GM15510 (cell line): Measurements from ENCODE around the gene HOXA3.

Experiments used
- POLR2A ChIP-seq: IDR thresholded peaks from 3 replicates; pipeline ENCODE4 v1.6.1; 2011; ENCODE audit warnings: borderline replicate concordance; ENCODE audit not compliant: insufficient read length; ENCODE audit errors: extremely low read depth

The HOXA3 gene

GRCh38 chr7:27071622-27072390 lies 80.6 kb downstream of the HOXA3 start:
- no peak for TF ChIP-seq POLR2A

DNA sequence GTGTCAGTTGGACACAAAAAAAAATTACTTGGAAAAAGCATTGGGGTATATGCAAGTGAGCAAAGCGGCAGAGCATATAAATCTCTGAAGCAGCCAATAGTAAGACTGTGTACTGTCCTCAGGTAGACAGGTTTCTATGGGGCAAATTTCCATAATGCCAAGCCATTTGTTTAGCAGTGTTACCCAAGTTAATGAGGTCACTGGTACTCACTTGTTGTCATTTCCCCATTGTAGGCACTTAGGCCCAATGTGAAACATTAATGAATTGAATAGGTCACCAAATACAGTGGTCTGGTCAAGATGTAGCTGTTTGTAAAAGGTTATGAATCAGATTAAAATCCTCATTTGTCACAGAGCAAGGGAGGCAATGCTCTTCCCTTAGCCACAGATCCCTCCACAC lies 84.1 kb downstream of the HOXA3 start:
- TF ChIP-seq POLR2A = no peak

DNA sequence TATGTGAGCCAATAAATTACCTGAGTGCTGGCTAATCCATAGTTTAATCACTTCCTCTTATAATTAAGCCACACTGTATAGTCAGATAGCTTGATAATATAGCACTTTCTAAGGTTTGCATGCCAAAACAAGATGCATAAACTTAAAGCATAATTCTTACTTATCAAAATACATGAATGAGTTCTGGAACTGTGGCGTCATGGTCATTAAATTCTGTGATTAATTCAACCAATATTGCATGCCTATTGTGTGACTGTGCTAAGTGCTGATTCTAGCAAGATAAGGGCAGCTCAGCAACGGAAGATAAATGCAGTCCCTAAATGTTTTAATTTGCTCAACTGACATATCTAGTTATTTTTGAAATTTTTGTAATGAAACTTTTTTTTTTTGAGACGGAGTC lies 86.2 kb downstream of the HOXA3 start:
- TF ChIP-seq POLR2A = no peak

GRCh38 chr7:27065709-27066108 lies 86.7 kb downstream of the HOXA3 start:
- no peak for TF ChIP-seq POLR2A

DNA sequence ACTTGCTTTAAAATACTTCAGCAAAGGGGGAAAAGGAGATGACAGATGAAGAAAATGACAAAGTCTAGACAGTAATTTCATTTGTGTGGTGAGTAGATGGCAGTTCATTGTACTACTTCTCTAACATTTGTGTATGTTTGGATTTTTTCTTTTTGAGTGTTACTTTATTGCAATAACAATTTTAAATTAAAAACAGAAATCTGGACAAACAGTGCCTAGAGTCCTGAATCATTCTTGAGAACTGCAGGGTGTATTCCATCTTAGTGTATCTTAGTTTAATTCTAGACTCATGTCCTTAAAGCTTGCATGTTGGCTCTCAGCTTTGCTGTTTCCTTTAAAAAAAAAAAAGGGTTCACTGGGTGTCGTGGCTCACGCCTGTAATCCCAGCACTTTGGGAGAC lies 87.7 kb downstream of the HOXA3 start:
- no peak for TF ChIP-seq POLR2A

- TF ChIP-seq POLR2A = no peak
Observed at GRCh38 chr7:27064159-27064558, 88.2 kb downstream of the HOXA3 start.

GRCh38 chr7:27062946-27063345 lies 89.4 kb downstream of the HOXA3 start:
- no peak for TF ChIP-seq POLR2A
